Skin of body (tissue), 2 donors: ENCODE measurements around the gene COMMD3. TPM values are rescaled to one million over a fixed set of nuclear protein-coding genes. Genes with fewer than 3 reads are reported as not detected.
"Not testable (repeated sequence)": the region's sequence is repeated elsewhere in the genome, so short reads cannot be mapped to it uniquely, and the experiment has no call there.

Experiments
- DNase-seq: peaks from one replicate; lab custom pipeline; 2025; lab: John Stamatoyannopoulos, UW
- total RNA-seq: library from RNA; depleted of rRNA; stranded (reverse); fragments of >200 nt; gene quantifications from one replicate; pipeline ENCODE4 v1.2.3, GENCODE V29; 2014

The COMMD3 gene
- total RNA-seq, 1 donor from 2014 or later = 56.7 TPM

GRCh38 chr10:22338931-22339330, 22.7 kb downstream of the COMMD3 start:
- DNase-seq = no peak

GRCh38 chr10:22339761-22340328, 23.7 kb downstream of the COMMD3 start:
- DNase-seq = no peak

DNA sequence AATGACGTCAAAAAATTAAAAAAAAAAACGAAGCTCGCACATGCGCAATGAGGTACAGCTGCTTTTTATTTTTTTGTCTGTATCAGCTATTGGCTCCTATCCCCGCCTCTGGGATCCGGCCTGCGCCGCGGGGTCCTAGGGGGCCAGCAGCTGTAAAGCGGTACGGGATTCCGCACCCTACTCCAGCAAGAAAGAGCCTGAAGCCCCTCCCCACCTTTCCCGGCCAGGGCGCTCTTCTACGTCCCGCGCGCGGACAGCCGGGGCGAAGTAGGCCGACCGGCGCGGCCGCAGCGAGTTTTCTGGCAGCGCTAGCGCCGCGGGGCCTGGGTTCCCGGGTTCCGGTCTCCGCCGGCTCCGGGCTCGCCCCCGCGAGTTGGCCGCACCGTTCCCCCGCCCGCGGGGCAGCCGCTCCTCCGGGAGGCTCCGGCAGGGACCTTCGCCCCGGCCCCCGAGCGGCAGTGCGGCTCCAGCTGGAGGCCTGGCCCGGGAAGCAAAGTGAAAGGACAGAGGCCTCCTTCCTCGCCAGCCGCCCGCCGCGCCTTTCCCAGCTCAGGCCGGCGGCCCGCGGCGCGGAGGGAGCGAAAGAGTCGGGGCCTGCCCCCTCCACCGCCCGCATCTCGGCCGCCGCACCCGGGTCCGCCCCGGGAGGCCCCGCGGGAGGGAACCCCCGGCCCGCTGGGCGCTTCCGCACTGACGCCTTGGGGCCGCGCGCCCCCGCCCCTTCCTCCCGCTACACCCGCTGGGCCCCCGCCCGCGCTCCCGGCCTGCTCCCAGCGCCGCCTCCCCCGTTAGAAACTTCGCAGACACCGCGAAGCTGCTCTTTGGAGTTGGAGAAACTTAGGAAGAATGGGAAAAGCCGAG, 24.4 kb downstream of the COMMD3 start:
- peak; percentile 87 for DNase-seq

GRCh38 chr10:22341190-22341925, 25.2 kb downstream of the COMMD3 start:
- DNase-seq = peak; percentile 32

DNA sequence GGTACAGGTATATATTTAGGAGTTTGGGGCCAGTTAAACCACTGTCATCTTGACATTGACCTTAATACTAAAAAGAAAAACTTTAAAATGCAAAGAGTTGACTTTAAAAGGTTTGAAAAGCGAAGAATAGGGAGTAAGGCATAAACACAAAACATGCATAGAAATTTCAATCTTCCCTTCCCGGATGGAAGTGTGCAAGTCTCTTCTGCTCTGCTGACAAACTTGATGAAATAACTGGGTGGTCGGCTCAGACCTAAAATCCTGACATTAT, 25.7 kb downstream of the COMMD3 start:
- DNase-seq = no peak

- DNase-seq = no peak
Measured at GRCh38 chr10:22342421-22342820, 26.2 kb downstream of the COMMD3 start.

GRCh38 chr10:22343731-22344130, 27.5 kb downstream of the COMMD3 start:
- no peak for DNase-seq

DNA sequence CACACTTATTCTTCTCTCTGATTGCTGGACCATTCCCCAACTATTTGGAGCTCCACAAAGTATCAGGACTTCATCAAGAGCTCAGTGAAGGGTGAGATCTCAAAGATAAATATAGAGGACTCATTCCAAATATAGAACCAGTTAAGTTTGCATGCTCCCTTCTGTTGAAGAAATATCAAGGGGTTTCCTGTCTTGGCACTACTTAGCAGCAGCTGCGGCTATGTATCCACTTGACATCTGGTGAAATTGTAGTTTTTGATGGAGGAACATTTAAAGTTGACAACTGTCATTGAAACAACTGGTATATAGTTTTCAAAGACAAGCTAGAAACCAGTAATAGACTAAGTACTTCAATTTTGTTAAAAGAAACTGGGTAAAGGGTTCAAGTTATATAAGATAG, 28.1 kb downstream of the COMMD3 start:
- no peak for DNase-seq

- DNase-seq = no peak
Measured at GRCh38 chr10:22344781-22345300, 28.7 kb downstream of the COMMD3 start.

- no peak for DNase-seq
Measured at GRCh38 chr10:22345301-22346095, 29.3 kb downstream of the COMMD3 start, which contains the start of gene SPAG6. TSS of gene SPAG6 (plus strand) at chr10:22345496. CDS start at chr10:22345612, 116 bp downstream.

GRCh38 chr10:22346096-22346661, 30.0 kb downstream of the COMMD3 start:
- no peak for DNase-seq

- DNase-seq = no peak
Measured at GRCh38 chr10:22349755-22350154, 33.6 kb downstream of the COMMD3 start.

GRCh38 chr10:22351131-22351703, 35.0 kb downstream of the COMMD3 start:
- no peak for DNase-seq

GRCh38 chr10:22356324-22356873, 40.2 kb downstream of the COMMD3 start:
- DNase-seq = no peak

GRCh38 chr10:22357770-22358169, 41.6 kb downstream of the COMMD3 start:
- DNase-seq = not testable (repeated sequence)

DNA sequence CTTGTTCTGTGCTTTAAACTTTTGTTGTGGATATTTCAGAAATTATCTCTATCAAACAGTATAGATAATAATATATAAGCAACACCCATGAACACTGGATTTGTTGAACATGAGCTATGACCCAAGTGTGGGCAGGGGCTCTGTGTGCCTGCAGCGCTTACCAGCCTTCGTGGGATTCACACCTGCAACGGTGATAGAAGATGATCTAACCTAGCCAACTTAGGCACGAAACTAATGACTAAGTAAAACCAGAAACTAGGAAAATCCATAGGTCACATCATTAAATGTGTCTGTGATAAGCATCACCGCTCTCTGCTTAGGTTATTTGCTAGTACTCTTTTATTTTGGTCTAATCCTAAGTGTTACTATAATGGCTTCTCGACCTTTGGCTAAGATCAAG, 47.1 kb downstream of the COMMD3 start:
- DNase-seq = no peak

DNA sequence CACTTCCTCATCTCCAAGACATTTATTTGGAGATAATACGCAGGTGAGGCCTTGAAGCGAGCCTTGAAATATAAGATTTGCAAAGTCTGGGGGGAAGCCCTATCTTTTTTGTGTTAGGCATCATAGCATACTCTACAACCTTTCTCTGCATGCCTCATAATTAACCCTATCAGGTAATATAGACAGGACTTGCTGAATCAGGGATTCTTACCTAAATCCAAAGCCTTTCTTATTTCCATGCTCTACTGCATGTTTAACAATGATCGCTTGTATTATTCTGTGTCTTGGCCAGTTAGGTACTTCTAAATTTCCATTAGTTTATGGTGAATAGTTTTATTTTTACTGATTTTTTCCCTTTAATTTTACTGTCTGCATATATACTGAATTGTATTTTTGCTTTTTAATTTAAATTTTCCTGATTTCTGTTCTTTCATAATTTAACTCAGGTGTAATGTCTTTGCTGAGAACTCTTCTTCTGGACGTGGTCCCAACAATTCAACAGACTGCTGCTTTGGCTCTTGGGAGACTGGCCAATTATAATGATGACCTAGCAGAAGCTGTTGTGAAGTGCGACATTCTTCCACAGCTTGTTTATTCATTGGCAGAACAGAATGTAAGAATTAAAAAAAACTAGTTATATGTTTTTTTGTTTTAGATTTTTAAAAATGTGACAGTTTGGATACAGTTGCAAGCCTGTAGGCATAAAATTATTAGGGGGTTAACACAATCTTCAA, 48.4 kb downstream of the COMMD3 start:
- DNase-seq = no peak

DNA sequence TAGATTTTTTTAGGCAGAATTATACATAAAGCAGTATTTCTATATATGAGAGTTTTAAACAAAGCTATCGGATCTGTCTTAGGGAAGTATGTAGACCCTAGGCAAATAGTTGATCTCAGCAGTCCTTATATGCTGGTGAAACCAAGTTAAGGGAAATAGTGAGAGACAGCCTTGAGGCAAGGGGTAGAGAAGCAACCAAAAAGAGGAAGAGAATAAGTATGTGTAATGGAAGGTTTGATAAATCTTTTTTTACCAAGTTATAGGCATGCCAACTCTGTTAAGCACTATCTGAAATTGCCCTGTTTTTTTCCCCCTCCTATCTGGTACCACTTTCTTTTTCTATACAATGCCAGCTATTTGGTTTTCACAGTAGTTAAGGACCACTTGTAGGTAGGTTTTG, 49.0 kb downstream of the COMMD3 start:
- DNase-seq = no peak

- no peak for DNase-seq
Measured at GRCh38 chr10:22365644-22366434, 49.7 kb downstream of the COMMD3 start.
